Measurements from ENCODE around the gene ATRNL1.
"Not testable (repeated sequence)": the region's sequence is repeated elsewhere in the genome, so short reads cannot be mapped to it uniquely, and the experiment has no call there.

ATRNL1 gene

DNA sequence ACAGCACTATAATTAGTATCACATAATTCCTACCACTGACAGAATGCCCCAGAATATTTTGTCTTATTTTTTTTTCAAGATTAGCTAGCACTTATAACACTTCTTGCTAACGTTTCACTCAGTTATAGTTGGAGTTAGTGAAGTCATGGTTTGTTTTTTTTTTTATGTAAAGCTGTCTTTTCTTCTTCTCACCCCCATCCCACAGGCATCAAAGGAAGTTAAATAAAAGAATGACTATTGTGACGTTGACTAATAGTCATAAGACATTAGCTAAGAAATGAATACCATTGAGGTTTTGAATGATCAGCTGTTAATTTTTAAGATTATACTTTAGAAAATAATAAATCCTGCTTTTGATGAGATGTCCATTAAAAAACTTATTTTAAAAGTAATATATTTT lies 681.6 kb downstream of the ATRNL1 start:
- H3K4me3 ChIP-seq (ENCODE audit: low read length), result no peak overlapping the region
- no peak for DNase-seq (ENCODE audit: low read depth, low spot score)

GRCh38 chr10:115777646-115778045 lies 684.5 kb downstream of the ATRNL1 start:
- DNase-seq (ENCODE audit: low read depth, low spot score), result no peak
- no peak overlapping the region for H3K4me3 ChIP-seq (ENCODE audit: low read length)

GRCh38 chr10:115790220-115790619 lies 697.1 kb downstream of the ATRNL1 start:
- no peak for DNase-seq (ENCODE audit: low read depth, low spot score)
- H3K4me3 ChIP-seq (ENCODE audit: low read length), result no peak overlapping the region

DNA sequence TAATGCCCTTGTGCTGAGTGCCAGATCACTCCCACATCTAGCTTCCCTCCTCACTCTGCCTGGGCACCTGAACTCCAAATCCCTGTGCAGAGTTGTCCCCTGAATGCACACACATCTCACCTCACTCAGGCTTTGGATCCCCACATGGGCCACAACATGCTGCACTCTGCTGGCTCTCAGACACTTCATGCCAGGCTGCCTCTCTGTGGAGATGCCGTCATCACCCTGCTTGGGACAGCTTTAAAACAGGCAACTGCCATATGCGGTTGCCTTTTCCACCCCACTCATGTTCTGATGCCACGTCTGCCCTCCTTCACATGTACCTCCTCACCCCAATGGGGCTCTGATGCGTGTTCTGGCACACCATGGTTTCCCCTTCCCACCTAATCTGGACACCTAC lies 702.8 kb downstream of the ATRNL1 start:
- no peak for DNase-seq (ENCODE audit: low read depth, low spot score)
- H3K4me3 ChIP-seq (ENCODE audit: low read length), result no peak overlapping the region

DNA sequence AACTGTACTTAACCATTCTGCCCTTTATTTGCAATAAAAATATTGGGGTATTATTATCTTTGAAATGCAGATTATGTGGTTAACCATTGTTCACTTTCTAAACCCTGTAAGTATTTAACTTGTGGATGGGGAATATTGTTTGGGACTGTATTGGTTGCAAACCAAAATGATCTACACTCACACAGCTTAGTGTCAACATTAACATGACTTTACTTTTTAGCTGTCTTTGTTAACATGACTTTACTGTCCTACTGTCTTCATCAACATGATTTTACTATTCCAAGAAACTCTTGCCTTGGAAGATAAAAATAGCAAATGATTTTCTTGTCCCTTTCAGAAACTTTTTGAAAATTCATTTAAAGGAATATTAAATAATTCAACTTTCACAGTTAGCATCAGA lies 708.3 kb downstream of the ATRNL1 start:
- DNase-seq (ENCODE audit: low read depth, low spot score), result no peak
- H3K4me3 ChIP-seq (ENCODE audit: low read length), result no peak overlapping the region

DNA sequence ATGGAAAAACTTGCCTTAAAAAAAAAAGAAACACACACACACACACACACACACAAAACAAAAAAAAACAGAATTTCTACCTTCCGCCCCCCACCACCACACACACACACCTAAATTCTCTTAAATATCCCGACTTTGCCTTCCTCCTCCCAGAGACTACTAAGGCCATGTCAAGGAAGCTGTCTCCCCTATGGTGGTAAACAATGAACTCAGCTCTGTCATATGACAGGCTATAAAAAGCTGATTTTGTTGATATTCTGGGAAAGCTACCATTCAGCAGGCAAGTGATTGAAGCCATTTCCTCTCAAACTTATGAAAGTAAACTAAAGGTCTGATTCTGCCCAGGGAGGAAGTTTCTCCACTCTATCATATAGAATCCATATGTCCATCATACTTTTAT lies 708.8 kb downstream of the ATRNL1 start:
- H3K4me3 ChIP-seq (ENCODE audit: low read length), result no peak overlapping the region
- no peak for DNase-seq (ENCODE audit: low read depth, low spot score)

DNA sequence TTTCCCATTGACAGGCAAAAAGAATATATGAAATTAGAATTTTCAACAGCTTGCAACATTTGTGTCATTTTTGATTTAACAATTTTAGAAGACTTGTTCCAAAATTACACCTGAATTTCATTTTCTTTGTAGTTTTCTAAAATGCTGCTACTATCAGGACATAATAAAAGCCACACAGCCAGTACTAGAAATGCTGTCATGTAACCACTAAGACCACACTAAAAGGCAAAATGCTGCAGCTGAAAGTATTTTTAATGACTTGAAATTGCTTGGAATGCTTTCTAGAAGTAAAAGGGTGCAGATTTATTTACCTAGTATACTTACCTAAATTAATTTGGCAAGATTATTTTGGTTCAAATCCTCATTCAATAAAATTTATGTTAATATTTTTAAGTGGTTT lies 709.7 kb downstream of the ATRNL1 start:
- peak; percentile 65 for DNase-seq (ENCODE audit: low read depth, low spot score)
- no peak overlapping the region for H3K4me3 ChIP-seq (ENCODE audit: low read length)

- no peak for DNase-seq (ENCODE audit: low read depth, low spot score)
- H3K4me3 ChIP-seq (ENCODE audit: low read length), result no peak overlapping the region
Observed at GRCh38 chr10:115814542-115814941, 721.4 kb downstream of the ATRNL1 start.

DNA sequence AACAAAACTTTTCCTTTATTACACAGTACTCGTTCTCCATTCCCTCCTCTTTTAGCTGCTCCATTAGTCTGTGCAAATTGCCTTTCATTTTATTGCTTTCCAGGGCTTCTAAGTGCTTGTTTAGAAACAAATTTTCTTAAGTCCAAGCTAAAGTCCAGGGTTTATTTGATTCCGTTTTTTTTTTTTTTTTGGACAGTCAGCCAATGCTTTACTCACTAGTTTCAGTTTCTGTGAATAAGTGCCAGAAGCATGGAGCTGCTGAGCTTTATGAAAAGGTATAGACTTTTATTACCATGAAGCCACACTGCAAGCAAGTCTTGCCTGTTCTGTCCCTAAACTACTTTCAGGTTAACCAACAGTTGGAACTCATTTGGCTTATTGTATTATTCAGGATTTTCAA lies 724.8 kb downstream of the ATRNL1 start:
- no peak overlapping the region for H3K4me3 ChIP-seq (ENCODE audit: low read length)

GRCh38 chr10:115826396-115826795 lies 733.2 kb downstream of the ATRNL1 start:
- no peak for DNase-seq (ENCODE audit: low read depth, low spot score)
- H3K4me3 ChIP-seq (ENCODE audit: low read length), result no peak overlapping the region

More for the DNA sequence above, 724.8 kb downstream of the ATRNL1 start:
- no peak for DNase-seq (ENCODE audit: low read depth, low spot score)

DNA sequence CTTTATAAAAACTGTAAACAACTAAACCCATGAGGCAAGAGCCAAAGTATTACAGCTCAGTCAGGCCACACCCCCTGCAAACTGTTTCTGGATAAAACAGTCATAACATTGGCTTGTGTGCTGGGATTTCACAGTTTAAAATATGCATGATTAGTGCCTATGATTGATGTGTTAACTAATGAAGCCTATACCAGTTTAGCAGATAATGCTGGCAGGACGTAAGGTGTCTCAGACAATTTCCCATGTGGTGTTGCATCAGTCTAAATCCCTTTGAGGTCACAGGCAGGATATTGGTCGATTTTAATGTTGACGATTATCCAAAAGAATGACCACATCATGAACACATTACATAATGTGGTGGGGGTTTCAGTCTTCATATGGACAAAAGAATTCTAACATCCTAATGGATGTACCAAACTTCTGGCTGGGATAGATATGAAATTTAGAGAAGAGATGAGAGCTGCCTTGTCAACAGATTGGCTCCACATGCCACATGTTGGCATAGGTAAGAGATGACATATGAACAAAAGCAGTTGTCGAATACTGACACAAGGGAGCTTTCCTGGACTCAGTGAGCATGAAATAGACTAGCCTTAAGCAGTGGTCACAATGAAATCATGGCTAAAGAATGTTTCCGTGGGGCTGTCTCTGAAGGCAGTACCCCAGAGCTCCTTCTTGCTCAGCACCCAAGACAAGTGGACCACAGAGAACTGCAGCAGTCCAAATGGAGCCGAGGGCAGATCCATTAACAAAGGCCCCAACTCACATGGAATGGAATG lies 734.3 kb downstream of the ATRNL1 start:
- no peak overlapping the region for H3K4me3 ChIP-seq (ENCODE audit: low read length)
- DNase-seq (ENCODE audit: low read depth, low spot score), result no peak

DNA sequence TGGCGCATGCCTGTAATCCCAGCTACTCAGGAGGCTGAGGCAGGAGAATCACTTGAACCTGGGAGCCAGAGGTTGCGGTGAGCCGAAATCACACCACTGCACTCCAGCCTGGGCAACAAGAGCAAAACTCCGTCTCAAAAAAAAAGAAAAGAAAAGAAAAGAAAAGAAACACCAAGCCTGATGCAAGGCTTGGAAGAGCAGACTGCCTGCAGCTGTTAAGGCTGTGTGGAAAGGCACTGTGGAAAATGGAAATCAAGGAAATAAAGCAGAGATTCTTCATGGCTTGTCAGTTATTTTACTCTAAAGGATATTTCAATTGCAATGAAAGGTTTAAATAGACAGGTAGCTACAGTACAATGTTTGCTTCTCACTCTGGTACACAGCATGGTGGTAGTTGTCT lies 735.0 kb downstream of the ATRNL1 start:
- DNase-seq (ENCODE audit: low read depth, low spot score); H3K4me3 ChIP-seq (ENCODE audit: low read length): not testable (repeated sequence)

- no peak for DNase-seq (ENCODE audit: low read depth, low spot score)
- H3K4me3 ChIP-seq (ENCODE audit: low read length), result no peak overlapping the region
Observed at GRCh38 chr10:115829521-115830205, 736.5 kb downstream of the ATRNL1 start.

DNA sequence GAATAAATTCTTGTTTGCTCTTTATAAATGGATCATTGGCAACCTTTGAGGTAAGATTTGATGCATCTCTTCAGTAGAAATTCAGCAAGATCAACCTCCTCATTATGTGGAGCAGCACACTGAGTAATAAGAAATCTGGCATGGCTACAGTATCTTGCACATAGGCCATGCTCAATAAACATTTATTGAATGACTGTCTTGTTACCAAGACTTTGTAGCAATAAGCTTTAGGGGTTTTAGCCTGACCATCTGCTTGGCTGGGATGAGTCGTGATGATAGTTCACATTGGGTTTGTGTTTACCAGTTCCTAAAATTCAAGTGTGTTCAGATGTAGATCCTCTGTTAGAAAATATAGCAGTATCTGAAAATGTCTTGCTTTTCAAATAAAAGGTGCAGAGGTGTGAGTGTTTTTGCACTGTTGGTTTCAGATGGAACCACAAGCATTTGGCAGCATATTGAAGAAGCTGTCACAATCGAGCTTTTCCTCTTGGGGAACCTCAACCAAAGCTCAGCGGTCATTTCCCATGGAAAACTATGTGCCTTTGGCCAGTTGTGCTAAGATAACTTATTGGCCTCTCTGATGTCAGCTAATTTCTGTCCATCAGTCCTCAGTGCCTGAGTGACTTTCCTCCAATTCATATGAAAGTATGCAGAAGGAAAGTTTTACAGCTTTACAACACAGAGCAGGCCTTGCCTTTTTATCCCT lies 737.3 kb downstream of the ATRNL1 start:
- H3K4me3 ChIP-seq (ENCODE audit: low read length), result no peak overlapping the region

DNA sequence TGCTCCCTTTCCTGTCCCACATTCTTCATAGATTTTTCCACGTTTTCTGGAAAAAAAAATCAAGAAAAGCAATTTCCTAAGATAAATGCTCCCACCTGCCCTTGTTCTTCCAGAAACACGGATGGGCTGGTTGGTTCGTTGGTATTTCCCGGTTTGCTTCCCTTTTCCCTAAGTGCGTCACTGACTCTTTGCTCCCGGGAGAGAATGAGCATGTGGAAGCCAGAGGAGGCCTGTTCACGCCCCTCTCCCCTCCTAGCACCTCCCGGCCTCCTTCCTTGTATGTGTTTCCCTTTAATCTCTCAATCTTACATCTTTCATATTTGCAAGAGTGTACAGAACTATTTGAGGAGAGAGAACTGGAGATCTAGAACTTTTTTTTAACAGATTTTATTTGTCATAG lies 737.9 kb downstream of the ATRNL1 start:
- no peak for DNase-seq (ENCODE audit: low read depth, low spot score)
- H3K4me3 ChIP-seq (ENCODE audit: low read length), result no peak overlapping the region

More for the DNA sequence above, 737.3 kb downstream of the ATRNL1 start:
- no peak for DNase-seq (ENCODE audit: low read depth, low spot score)

- DNase-seq (ENCODE audit: low read depth, low spot score), result no peak
- H3K4me3 ChIP-seq (ENCODE audit: low read length), result no peak overlapping the region
Observed at GRCh38 chr10:115833119-115833518, 740.0 kb downstream of the ATRNL1 start.

- no peak for DNase-seq (ENCODE audit: low read depth, low spot score)
- H3K4me3 ChIP-seq (ENCODE audit: low read length), result no peak overlapping the region
Observed at GRCh38 chr10:115844591-115844990, 751.4 kb downstream of the ATRNL1 start.

GRCh38 chr10:115845921-115846320 lies 752.8 kb downstream of the ATRNL1 start:
- DNase-seq (ENCODE audit: low read depth, low spot score), result no peak
- H3K4me3 ChIP-seq (ENCODE audit: low read length), result no peak overlapping the region

GRCh38 chr10:115846528-115846927 lies 753.4 kb downstream of the ATRNL1 start:
- H3K4me3 ChIP-seq (ENCODE audit: low read length), result no peak overlapping the region

DNA sequence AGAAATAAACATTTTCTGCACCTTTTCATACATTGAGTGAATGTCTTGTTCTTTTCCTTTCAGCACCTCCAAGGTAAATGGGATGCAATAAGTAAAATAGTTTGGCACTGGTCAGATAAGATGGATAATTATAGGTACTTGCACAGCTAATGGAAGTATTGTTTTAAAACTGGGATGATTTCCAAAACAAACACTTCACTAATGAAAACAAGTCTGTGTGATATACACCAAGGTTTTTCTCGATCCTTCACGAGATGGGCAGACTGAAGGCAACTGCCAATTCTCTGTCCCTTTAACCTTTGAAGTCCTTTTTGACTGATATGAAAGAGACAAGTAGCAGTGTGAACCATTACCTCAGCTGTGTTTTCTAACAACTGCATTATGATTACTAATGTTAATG lies 756.0 kb downstream of the ATRNL1 start:
- DNase-seq (ENCODE audit: low read depth, low spot score), result no peak
- H3K4me3 ChIP-seq (ENCODE audit: low read length), result no peak overlapping the region

More at GRCh38 chr10:115846528-115846927, 753.4 kb downstream of the ATRNL1 start:
- DNase-seq (ENCODE audit: low read depth, low spot score), result no peak

Data from Jurkat, Clone E6-1 (cell line).